ENCODE measurements around the gene OR9A4.

DNA sequence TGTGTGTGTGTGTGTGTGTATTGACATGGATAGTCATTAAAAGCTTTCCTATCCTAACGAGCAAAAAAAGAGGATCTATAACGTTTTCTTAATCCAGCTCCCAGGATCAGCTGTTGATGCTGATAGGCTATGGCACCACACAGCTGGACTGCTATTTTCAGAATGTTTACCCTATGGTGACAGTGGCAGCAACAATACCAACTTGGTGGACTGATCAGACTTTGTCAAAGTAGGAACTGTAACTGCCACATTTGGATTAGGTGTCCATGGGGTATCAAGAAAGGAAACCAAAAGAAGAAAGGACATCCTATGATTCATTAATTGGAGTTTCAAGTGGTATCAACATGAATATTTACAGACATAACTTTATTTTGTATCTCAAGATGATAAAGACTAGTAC lies 33.3 kb downstream of the OR9A4 start:
- TF ChIP-seq, protein P1, sequence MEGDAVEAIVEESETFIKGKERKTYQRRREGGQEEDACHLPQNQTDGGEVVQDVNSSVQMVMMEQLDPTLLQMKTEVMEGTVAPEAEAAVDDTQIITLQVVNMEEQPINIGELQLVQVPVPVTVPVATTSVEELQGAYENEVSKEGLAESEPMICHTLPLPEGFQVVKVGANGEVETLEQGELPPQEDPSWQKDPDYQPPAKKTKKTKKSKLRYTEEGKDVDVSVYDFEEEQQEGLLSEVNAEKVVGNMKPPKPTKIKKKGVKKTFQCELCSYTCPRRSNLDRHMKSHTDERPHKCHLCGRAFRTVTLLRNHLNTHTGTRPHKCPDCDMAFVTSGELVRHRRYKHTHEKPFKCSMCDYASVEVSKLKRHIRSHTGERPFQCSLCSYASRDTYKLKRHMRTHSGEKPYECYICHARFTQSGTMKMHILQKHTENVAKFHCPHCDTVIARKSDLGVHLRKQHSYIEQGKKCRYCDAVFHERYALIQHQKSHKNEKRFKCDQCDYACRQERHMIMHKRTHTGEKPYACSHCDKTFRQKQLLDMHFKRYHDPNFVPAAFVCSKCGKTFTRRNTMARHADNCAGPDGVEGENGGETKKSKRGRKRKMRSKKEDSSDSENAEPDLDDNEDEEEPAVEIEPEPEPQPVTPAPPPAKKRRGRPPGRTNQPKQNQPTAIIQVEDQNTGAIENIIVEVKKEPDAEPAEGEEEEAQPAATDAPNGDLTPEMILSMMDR (IDR thresholded peaks at IDR 0.05), result no peak
- TF ChIP-seq EP300 (IDR thresholded peaks at IDR 0.05), result no peak
- TF ChIP-seq POLR2A (IDR thresholded peaks at IDR 0.05), result no peak

All from ovary (tissue), 3 donors.